A549 (cell line): ENCODE data around the gene ABHD1. TPM values are rescaled to one million over a fixed set of nuclear protein-coding genes. Genes with fewer than 3 reads are reported as not detected.
"Not testable (repeated sequence)": the region's sequence is repeated elsewhere in the genome, so short reads cannot be mapped to it uniquely, and the experiment has no call there.

ENCODE experiments used
- ATAC-seq, 2 experiments: fragments of 200-7000 bp in 1 of 2; fragments of >200 bp in 1 of 2; cut with Nextera tagmentation in 1 of 2; cut with Tn5 transposase in 1 of 2; 3 replicates each; pipeline versions ENCODE4 v1.8.0 to v1.9.1; 2018 to 2020; ENCODE audit warnings: mild to moderate bottlenecking in 1 of 2, moderate library complexity in 1 of 2
- CTCF ChIA-PET: fragments of 300-600 bp; sonication (Branson Sonifier 250); formaldehyde crosslinking; extraction: SDS; loops from one replicate; lab custom pipeline; 2021; ENCODE audit warnings: antibody characterized with exemption, inconsistent platforms; lab: Yijun Ruan, JAX
- POLR2A ChIA-PET: fragments of 350-600 bp; formaldehyde crosslinking; extraction: SDS; loops from one replicate; lab custom pipeline; 2021; ENCODE audit warnings: antibody characterized with exemption, inconsistent platforms; lab: Yijun Ruan, JAX
- DNase-seq, 2 experiments: peaks; one replicate each; pipeline versions ENCODE4 v3.0.0 to v3.0.0-alpha.2; 2011 to 2016; ENCODE audit warnings: low read depth in 1 of 2, low spot score in 1 of 2
- FAIRE-seq: peaks from 2 replicates; lab custom pipeline; 2011; peaks lifted over from hg19 to GRCh38; lab: Jason Lieb, UNC
- H3K27ac ChIP-seq, 2 experiments: fragments of >200 bp; sonication (Bioruptor Twin); formaldehyde crosslinking; 3 replicates each; pipeline ENCODE4 v1.5.1; 2016 to 2017
- H3K4me1 ChIP-seq: fragments of >200 bp; sonication (Bioruptor Twin); formaldehyde crosslinking; 3 replicates; pipeline ENCODE4 v1.6.1; 2016
- H3K4me2 ChIP-seq: fragments of >200 bp; sonication (Bioruptor Twin); formaldehyde crosslinking; 3 replicates; pipeline ENCODE4 v1.6.1; 2016
- H3K4me3 ChIP-seq: fragments of >200 bp; sonication (Bioruptor Twin); formaldehyde crosslinking; 3 replicates; pipeline ENCODE4 v1.5.1; 2016
- H3K9me3 ChIP-seq: fragments of >200 bp; sonication (Bioruptor Twin); formaldehyde crosslinking; 3 replicates; pipeline ENCODE4 v1.6.1; 2016
- ATOH8 ChIP-seq: fragments of 250-450 bp; sonication (Bioruptor Pico); IDR thresholded peaks from 2 replicates; pipeline ENCODE4 v1.5.0; 2020; ENCODE audit warnings: low read depth, mild to moderate bottlenecking, moderate library complexity
- CEBPB ChIP-seq, 2 experiments: fragments of >200 bp in 1 of 2; sonication (Bioruptor Twin) in 1 of 2; formaldehyde crosslinking in 1 of 2; IDR thresholded peaks; 2 replicates each; pipeline ENCODE4 v1.6.1; 2012 to 2016
- CHD4 ChIP-seq: fragments of 200-600 bp; sonication (generic); IDR thresholded peaks from 2 replicates; pipeline ENCODE4 v1.6.1; 2016; ENCODE audit warnings: antibody characterized with exemption, mild to moderate bottlenecking, borderline replicate concordance
- EHMT2 ChIP-seq: fragments of 200-600 bp; sonication (generic); IDR thresholded peaks from 2 replicates; pipeline ENCODE4 v1.6.1; 2016; ENCODE audit warnings: antibody characterized with exemption, low read depth, mild to moderate bottlenecking, moderate library complexity
- EP300 ChIP-seq, 2 experiments: fragments of >200 bp; sonication (Bioruptor Twin); formaldehyde crosslinking; IDR thresholded peaks; 2 replicates in 1 of 2; 3 replicates in 1 of 2; pipeline ENCODE4 v1.6.1; 2016 to 2017
- FOSL2 ChIP-seq, 2 experiments: fragments of 450-650 bp in 1 of 2; fragments of >200 bp in 1 of 2; sonication (Bioruptor Twin) in 1 of 2; formaldehyde crosslinking; IDR thresholded peaks; 2 replicates each; pipeline versions ENCODE4 v1.5.0 to v1.6.1; 2016 to 2020; ENCODE audit warnings: mild to moderate bottlenecking in 1 of 2, moderate library complexity in 1 of 2
- FOXS1 ChIP-seq: fragments of 250-450 bp; sonication (Bioruptor Pico); IDR thresholded peaks from 2 replicates; pipeline ENCODE4 v1.5.0; 2020; ENCODE audit warnings: mild to moderate bottlenecking, moderate library complexity
- GATA3 ChIP-seq: IDR thresholded peaks from 2 replicates; pipeline ENCODE4 v1.6.1; 2012; ENCODE audit warnings: borderline replicate concordance
- JUNB ChIP-seq: fragments of >200 bp; sonication (Bioruptor Twin); formaldehyde crosslinking; IDR thresholded peaks from 2 replicates; pipeline ENCODE4 v1.6.1; 2016
- MAZ ChIP-seq: fragments of 150-350 bp; IDR thresholded peaks from 2 replicates; pipeline ENCODE4 v1.6.1; 2014; ENCODE audit warnings: antibody characterized with exemption, low read depth, low read length, borderline replicate concordance
- MYC ChIP-seq: IDR thresholded peaks from 2 replicates; pipeline ENCODE4 v1.6.1; 2012; ENCODE audit warnings: mild to moderate bottlenecking, inconsistent platforms, low read length, improper control_type of control experiment, borderline replicate concordance
- POLR2AphosphoS2 ChIP-seq: conservative IDR thresholded peaks from 2 replicates; pipeline ENCODE4 v1.6.1; 2012; ENCODE audit warnings: low read length, improper control_type of control experiment, inconsistent platforms
- RAD21 ChIP-seq, 2 experiments: fragments of >200 bp in 1 of 2; sonication (Bioruptor Twin) in 1 of 2; formaldehyde crosslinking in 1 of 2; IDR thresholded peaks in 1 of 2; conservative IDR thresholded peaks in 1 of 2; 2 replicates in 1 of 2; 3 replicates in 1 of 2; pipeline ENCODE4 v1.6.1; 2012 to 2018; ENCODE audit warnings: inconsistent platforms in 1 of 2
- RFX5 ChIP-seq: fragments of 450-650 bp; IDR thresholded peaks from 2 replicates; pipeline ENCODE4 v1.7.1; 2014; ENCODE audit warnings: antibody characterized with exemption, mild to moderate bottlenecking, moderate library complexity
- TP53 ChIP-seq: fragments of 250-450 bp; sonication (Bioruptor Pico); IDR thresholded peaks from 2 replicates; pipeline ENCODE4 v1.5.0; 2021; ENCODE audit warnings: mild to moderate bottlenecking, moderate library complexity
- WGBS: methylation state at CpG from one replicate; pipeline ENCODE4 v1.1.6; 2017; ENCODE audit errors: missing lambda C conversion rate; 5-methylcytosine and 5-hydroxymethylcytosine counted together
- polyA plus RNA-seq, 4 experiments: library from polyadenylated mRNA; depleted of rRNA in 3 of 4; stranded (reverse); fragments of >200 nt; fragmentation: RNase III in 1 of 4; extraction: RNeasy Plus Mini Kit Qiagen cat#74134 plus additional on column Dnase treatment in 1 of 4; gene quantifications; 2 replicates in 3 of 4; 3 replicates in 1 of 4; pipeline ENCODE4 v1.2.3, GENCODE V29; 2011 to 2017
- TF ChIP-seq, protein P1 (sequence below): fragments of 200-600 bp; sonication (generic); IDR thresholded peaks from 2 replicates; pipeline ENCODE4 v1.6.1; 2016; ENCODE audit warnings: antibody characterized with exemption, mild to moderate bottlenecking, moderate library complexity
- TF ChIP-seq, protein P2 (sequence below): fragments of >200 bp; sonication (Bioruptor Twin); formaldehyde crosslinking; IDR thresholded peaks from 3 replicates; pipeline ENCODE4 v1.6.1; 2016

Gene ABHD1
- polyA plus RNA-seq, 2 of the 4 experiments (the other 2 are of a cell fraction), result 0.96 to 1.9 TPM

- TF ChIP-seq EHMT2, result no peak
- TF ChIP-seq EP300 (IDR thresholded peaks at IDR 0.05), result no peak
- TF ChIP-seq JUNB, result no peak
Measured at GRCh38 chr2:27174638-27175037, 51.0 kb downstream of the ABHD1 start (continued).

DNA sequence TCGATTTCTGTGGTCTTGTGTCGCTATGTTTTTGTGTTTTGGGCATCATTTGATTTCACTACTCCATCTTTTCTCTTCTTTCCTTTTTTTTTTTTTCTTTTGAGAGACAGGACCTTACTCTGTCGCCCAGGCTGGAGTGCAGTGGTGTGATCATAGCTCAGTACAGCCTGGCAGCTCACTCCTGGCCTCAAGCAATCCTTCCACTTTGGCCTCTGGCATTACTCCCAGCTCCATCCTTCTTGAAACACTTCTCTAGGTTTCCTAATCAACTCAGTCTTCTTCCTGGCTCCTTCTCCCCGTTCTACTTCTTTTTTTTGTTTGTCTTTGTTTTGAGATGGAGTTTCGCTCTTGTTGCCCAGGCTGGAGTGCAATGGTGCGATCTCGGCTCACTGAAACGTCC, 51.7 kb downstream of the ABHD1 start:
- ATAC-seq (no peak), DNase-seq (no peak), FAIRE-seq (no peak)
- POLR2A ChIA-PET, result no interaction called here
- 53% methylated on average over 8 of the region's 8 CpGs for WGBS
- Histone ChIP-seq H3K4me3 (no peak overlapping the region), H3K4me1 (no peaks in the 10 kb centered on the region), H3K4me2 (no peak overlapping the region), H3K27ac (no peak overlapping the region), H3K9me3 (no peaks in the 10 kb centered on the region)
- CTCF ChIA-PET, result interaction anchor here (0.8 to 1.8 kb wide), 10 partner anchors 11 to 495 kb away, joined by 3 to 8 read pairs (median 4); no protein-coding TSS in a partner anchor
- TF ChIP-seq ATOH8 (CRISPR knock-in tag) (no peak), RAD21 (conservative IDR thresholded peaks at IDR 0.05 in 1 of 2, IDR thresholded peaks at IDR 0.05 in 1 of 2) (no peak), GATA3 (no peak), FOSL2 (IDR thresholded peaks at IDR 0.05) (no peak), FOSL2 (CRISPR knock-in tag; IDR thresholded peaks at IDR 0.05) (no peak), MYC (no peak), TP53 (CRISPR knock-in tag) (no peak), CEBPB (IDR thresholded peaks at IDR 0.05) (no peak), MAZ (no peak), RFX5 (no peak), POLR2AphosphoS2 (no peak), CHD4 (no peak), FOXS1 (CRISPR knock-in tag) (no peak), EHMT2 (no peak)
- TF ChIP-seq, protein P1, sequence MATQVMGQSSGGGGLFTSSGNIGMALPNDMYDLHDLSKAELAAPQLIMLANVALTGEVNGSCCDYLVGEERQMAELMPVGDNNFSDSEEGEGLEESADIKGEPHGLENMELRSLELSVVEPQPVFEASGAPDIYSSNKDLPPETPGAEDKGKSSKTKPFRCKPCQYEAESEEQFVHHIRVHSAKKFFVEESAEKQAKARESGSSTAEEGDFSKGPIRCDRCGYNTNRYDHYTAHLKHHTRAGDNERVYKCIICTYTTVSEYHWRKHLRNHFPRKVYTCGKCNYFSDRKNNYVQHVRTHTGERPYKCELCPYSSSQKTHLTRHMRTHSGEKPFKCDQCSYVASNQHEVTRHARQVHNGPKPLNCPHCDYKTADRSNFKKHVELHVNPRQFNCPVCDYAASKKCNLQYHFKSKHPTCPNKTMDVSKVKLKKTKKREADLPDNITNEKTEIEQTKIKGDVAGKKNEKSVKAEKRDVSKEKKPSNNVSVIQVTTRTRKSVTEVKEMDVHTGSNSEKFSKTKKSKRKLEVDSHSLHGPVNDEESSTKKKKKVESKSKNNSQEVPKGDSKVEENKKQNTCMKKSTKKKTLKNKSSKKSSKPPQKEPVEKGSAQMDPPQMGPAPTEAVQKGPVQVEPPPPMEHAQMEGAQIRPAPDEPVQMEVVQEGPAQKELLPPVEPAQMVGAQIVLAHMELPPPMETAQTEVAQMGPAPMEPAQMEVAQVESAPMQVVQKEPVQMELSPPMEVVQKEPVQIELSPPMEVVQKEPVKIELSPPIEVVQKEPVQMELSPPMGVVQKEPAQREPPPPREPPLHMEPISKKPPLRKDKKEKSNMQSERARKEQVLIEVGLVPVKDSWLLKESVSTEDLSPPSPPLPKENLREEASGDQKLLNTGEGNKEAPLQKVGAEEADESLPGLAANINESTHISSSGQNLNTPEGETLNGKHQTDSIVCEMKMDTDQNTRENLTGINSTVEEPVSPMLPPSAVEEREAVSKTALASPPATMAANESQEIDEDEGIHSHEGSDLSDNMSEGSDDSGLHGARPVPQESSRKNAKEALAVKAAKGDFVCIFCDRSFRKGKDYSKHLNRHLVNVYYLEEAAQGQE, result no peak
- TF ChIP-seq, protein P2, sequence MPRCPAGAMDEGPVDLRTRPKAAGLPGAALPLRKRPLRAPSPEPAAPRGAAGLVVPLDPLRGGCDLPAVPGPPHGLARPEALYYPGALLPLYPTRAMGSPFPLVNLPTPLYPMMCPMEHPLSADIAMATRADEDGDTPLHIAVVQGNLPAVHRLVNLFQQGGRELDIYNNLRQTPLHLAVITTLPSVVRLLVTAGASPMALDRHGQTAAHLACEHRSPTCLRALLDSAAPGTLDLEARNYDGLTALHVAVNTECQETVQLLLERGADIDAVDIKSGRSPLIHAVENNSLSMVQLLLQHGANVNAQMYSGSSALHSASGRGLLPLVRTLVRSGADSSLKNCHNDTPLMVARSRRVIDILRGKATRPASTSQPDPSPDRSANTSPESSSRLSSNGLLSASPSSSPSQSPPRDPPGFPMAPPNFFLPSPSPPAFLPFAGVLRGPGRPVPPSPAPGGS, result no peak

GRCh38 chr2:27175781-27176180, 52.2 kb downstream of the ABHD1 start:
- CTCF ChIA-PET, result interaction anchor here (0.7 to 1.8 kb wide), 8 partner anchors 10 to 496 kb away, joined by 3 to 8 read pairs (median 3); no protein-coding TSS in a partner anchor
- 57% methylated on average over 4 of the region's 4 CpGs for WGBS
- H3K4me2 ChIP-seq, ATAC-seq, H3K4me3 ChIP-seq, POLR2A ChIA-PET, H3K27ac ChIP-seq, FAIRE-seq, DNase-seq, H3K9me3 ChIP-seq, H3K4me1 ChIP-seq: not testable (repeated sequence)
